WI38 (cell line): ENCODE data around the gene NTN1.

Experiments
- H3K4me3 ChIP-seq: 2 replicates; pipeline ENCODE4 v1.5.1; 2011; ENCODE audit warnings: low read depth, mild to moderate bottlenecking, control low read depth, low read length
- TF ChIP-seq, protein P1 (sequence below): IDR thresholded peaks from 2 replicates; pipeline ENCODE4 v1.5.1; 2012; ENCODE audit warnings: low read depth, mild to moderate bottlenecking, control low read depth, low read length

The NTN1 gene

DNA sequence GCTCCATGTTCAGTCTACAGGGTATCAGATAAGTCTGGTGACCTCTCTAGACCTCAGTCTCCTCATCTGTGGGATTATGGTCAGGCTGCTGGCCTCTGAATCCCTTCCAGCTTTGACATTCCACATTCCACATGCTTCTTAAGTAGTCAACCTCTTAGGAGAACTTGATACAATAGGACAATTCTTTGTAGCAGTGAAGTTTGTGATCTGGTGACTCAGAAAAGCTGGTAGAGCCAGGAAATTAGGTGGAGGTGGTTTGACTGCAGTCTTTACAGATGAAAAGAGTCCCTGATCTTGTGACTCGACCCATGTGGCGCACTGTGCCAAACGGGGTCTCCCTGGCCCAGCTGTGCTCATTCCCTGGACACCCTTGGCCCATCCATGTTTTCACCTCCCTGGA is 147.8 kb downstream of the NTN1 start:
- H3K4me3 ChIP-seq: no peak overlapping the region
- TF ChIP-seq, protein P1, sequence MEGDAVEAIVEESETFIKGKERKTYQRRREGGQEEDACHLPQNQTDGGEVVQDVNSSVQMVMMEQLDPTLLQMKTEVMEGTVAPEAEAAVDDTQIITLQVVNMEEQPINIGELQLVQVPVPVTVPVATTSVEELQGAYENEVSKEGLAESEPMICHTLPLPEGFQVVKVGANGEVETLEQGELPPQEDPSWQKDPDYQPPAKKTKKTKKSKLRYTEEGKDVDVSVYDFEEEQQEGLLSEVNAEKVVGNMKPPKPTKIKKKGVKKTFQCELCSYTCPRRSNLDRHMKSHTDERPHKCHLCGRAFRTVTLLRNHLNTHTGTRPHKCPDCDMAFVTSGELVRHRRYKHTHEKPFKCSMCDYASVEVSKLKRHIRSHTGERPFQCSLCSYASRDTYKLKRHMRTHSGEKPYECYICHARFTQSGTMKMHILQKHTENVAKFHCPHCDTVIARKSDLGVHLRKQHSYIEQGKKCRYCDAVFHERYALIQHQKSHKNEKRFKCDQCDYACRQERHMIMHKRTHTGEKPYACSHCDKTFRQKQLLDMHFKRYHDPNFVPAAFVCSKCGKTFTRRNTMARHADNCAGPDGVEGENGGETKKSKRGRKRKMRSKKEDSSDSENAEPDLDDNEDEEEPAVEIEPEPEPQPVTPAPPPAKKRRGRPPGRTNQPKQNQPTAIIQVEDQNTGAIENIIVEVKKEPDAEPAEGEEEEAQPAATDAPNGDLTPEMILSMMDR: no peak

DNA sequence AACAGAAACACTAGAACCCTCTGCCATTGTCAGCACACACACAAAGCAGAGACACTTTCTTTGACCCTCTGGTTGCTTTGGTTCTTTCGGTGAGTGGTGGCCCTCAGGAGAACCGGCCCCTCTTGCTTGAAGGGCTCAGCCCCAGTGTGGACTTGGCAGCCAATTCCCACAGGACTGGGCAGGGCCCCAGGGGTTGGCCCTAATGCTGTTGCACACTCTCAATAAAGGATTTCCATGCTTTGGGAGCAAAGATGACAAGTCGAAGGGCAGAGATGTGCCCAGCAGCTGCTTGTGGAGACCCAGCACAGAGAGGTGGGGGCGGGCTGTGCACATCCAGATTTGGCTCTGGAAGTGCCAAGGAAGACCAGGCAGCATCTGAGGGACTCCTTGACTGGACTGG is 149.0 kb downstream of the NTN1 start:
- TF ChIP-seq, protein P1: no peak
- H3K4me3 ChIP-seq: no peak overlapping the region

DNA sequence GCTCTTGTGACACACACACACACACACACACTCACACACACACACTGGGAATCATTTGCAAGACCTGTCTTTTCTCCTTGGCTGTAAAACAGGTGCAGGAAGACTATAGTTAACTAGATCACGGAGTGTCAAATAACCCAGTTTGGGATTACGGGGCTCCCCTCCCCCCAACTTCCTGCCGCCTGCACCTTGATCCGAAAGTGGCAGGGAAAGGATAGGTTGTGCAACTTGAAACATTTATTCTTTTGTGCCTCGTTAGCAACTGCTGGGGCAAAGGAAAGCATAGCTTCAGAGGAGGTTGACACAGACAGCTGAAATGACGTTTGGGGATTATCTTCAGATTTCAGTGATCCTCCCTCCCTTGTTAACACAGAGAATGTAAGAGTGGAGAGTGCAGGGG is 149.5 kb downstream of the NTN1 start:
- TF ChIP-seq, protein P1: no peak
- no peak overlapping the region for H3K4me3 ChIP-seq

DNA sequence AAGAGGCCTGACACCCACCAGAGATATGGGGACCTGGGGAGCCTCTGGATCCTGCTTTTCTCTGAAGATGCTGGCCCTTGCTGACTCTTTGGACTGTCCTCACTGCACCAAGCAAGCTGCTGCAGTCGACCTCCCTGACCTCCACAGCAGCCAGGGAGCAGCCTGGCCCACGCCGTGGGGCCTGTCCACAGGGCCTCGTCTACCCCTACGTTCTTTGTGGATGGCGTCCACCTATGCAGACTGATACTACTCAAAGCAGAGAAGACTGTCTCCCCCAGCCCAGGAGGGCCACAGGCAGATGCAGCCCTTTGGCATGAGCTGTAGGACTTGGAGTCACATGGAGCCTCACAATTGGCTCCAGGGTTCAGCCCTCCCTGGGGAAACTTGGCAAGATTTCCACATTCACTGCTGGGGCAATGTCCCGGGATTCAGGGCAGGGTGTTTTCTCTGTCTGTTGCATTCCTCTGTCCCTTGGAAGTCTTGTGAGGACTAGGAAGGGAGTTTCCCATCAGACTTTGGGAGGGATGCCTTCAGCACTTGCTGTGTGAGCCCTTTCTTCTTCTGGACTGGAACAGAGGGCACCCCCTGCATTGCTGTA is 152.2 kb downstream of the NTN1 start:
- TF ChIP-seq, protein P1: no peak
- no peak overlapping the region for H3K4me3 ChIP-seq

DNA sequence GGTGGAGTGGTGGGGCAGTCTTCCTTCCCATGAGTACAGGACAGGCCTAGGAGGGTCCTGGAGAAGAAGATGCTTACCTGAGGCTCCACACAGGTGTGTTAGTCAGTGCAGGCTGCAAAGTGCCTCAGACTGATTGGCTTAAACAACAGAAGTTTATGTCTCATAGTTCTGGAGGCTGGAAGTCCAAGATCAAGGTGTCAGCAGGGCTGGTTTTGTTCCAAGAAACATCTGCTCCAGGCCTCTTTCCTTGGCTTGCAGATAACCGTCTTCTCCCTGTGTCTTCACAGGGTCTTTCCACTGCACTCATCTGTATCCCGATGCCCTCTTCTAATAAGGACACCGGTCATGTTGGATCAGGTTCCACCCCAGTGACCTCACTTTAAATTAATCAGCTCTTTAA is 153.0 kb downstream of the NTN1 start:
- no peak overlapping the region for H3K4me3 ChIP-seq
- TF ChIP-seq, protein P1: no peak

DNA sequence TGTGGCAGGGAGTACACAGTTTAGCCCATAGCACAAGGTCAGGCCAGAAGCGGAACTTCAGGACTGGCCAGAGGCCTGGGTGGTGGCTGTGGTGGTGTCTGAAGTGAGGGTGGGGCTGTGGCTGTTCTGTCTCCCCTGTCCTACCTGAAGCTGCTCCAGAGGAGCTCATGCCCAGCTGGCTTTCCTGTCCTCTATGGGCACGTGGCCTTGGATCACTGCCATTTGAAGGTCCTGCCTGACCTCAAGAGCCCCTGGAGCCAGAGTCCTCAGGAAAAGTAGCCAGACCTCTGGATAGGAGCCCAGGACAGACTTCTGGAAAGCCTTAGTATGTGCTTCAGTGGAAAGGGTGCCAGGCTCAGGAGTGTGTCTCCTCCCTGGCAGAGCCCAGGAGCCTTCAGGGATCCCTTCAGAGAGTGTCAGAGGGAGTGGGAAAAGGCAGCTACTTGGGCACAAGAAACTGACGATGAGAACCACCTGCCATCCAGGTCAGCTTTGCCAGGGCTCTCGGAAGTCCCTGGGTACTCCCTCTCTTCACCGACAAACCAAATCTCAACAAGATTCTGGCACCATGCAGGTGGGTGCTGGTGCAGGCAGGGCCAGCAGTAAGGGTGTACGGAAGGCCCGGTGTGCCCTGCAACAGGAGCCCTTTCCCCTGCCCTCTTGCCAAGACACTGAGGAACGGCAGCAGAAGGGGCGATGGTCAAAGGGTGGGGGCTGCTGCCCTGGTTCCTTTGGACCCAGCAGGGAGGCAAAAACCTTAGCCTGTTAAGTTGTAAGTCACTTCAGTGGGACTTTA is 153.7 kb downstream of the NTN1 start:
- TF ChIP-seq, protein P1: no peak
- no peak overlapping the region for H3K4me3 ChIP-seq

DNA sequence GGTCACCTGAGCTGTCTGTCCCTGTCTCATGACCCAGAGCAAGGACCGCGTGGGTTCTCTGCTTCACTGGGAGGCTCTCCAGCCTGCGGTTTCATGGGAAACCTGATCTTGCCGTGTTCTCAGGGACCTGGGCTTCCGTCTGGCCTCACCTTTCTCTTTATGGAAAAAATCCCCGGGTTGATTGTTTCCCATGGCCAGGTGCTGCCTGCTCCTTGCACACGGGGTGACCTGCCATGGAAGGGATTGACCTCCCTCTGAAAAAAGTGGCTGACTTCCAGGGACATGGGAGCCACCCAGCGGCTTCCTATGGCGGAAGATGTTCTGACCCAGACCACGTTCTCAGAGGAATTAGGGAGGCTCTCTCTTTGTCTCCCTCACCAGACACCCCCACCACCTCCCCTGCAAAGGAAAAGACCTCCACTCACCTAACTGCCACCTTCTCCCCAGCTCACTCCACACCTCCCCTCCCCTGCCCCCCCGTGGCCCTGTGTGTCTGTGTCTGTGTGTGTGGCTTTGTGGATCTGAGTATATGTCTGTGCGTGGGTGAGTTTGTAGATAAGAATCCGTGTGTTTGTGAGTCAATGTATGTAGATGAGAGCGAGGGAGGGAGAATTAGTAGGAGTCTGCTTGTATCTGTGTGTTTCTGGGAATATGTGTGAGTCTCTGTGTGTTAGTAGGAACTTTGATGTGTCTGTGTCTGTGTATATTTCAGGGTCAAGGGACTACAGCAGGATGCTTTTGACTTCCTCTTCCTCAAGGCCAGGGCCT is 154.6 kb downstream of the NTN1 start:
- no peak overlapping the region for H3K4me3 ChIP-seq
- TF ChIP-seq, protein P1: no peak
